Mucosa of rectum (tissue), 2 donors: ENCODE results near the gene ENTPD1.

Experiments
- H3K27ac ChIP-seq, 2 donors: one replicate each; pipeline ENCODE4 v1.7.0; 2013; ENCODE audit warnings: inconsistent platforms in 2 of 2, low read depth in 2 of 2, low read length in 2 of 2
- H3K27me3 ChIP-seq, 2 donors: one replicate each; pipeline ENCODE4 v1.7.0; 2013; ENCODE audit warnings: low read length in 2 of 2; ENCODE audit not compliant: control insufficient read depth in 2 of 2, insufficient read depth in 2 of 2
- H3K36me3 ChIP-seq, 2 donors: one replicate each; pipeline ENCODE4 v1.7.0; 2013; ENCODE audit warnings: low read length in 2 of 2; ENCODE audit not compliant: control insufficient read depth in 2 of 2, insufficient read depth in 2 of 2
- H3K4me1 ChIP-seq, 2 donors: one replicate each; pipeline ENCODE4 v1.7.0; 2013; ENCODE audit warnings: low read length in 2 of 2, mild to moderate bottlenecking in 1 of 2; ENCODE audit not compliant: control insufficient read depth in 2 of 2, insufficient read depth in 2 of 2
- H3K4me3 ChIP-seq, 2 donors: one replicate each; pipeline ENCODE4 v1.7.0; 2013; ENCODE audit warnings: low read length in 2 of 2
- H3K9ac ChIP-seq, 2 donors: one replicate each; pipeline ENCODE4 v1.7.0; 2013; ENCODE audit warnings: low read length in 2 of 2, low read depth in 1 of 2, mild to moderate bottlenecking in 1 of 2
- H3K9me3 ChIP-seq, 2 donors: one replicate each; pipeline ENCODE4 v1.7.0; 2013; ENCODE audit warnings: low read length in 2 of 2; ENCODE audit not compliant: control insufficient read depth in 2 of 2
- donor health status: healthy.
- donor health status: Normal muscosa, but diverticular disease.

The ENTPD1 gene

GRCh38 chr10:95810198-95810976, 54.4 kb downstream of the ENTPD1 start:
- Histone ChIP-seq H3K36me3 (no peaks in the 10 kb centered on the region), H3K9ac (no peak overlapping the region), H3K27me3 (no peaks in the 10 kb centered on the region), H3K4me1 (peaks cover 0 to 8% of the 10 kb centered on the region in 2 donors), H3K27ac (no peak overlapping the region), H3K9me3 (no peaks in the 10 kb centered on the region), H3K4me3 (no peak overlapping the region)

- no peak overlapping the region for H3K4me3 ChIP-seq
- peak overlapping the region in 1 of 2 donors; percentile 0 for H3K27ac ChIP-seq
- no peaks in the 10 kb centered on the region for H3K36me3 ChIP-seq
- H3K27me3 ChIP-seq, result no peaks in the 10 kb centered on the region
- H3K9ac ChIP-seq, result no peak overlapping the region
- no peaks in the 10 kb centered on the region for H3K9me3 ChIP-seq
- peaks cover 0 to 8% of the 10 kb centered on the region in 2 donors for H3K4me1 ChIP-seq
Observed at GRCh38 chr10:95813054-95813685, 57.2 kb downstream of the ENTPD1 start.

GRCh38 chr10:95814011-95814727, 58.2 kb downstream of the ENTPD1 start:
- Histone ChIP-seq H3K36me3 (no peaks in the 10 kb centered on the region), H3K27me3 (no peaks in the 10 kb centered on the region), H3K9me3 (no peaks in the 10 kb centered on the region), H3K27ac (peak overlapping the region; percentile 25 to 37), H3K4me3 (no peak overlapping the region), H3K9ac (no peak overlapping the region), H3K4me1 (peaks cover 0 to 8% of the 10 kb centered on the region in 2 donors)

- H3K27ac ChIP-seq, result no peak overlapping the region
- peaks cover 0 to 8% of the 10 kb centered on the region in 2 donors for H3K4me1 ChIP-seq
- H3K4me3 ChIP-seq, result no peak overlapping the region
- H3K9me3 ChIP-seq, result no peaks in the 10 kb centered on the region
- no peaks in the 10 kb centered on the region for H3K27me3 ChIP-seq
- no peak overlapping the region for H3K9ac ChIP-seq
- H3K36me3 ChIP-seq, result no peaks in the 10 kb centered on the region
Observed at GRCh38 chr10:95815133-95815532, 59.2 kb downstream of the ENTPD1 start.

GRCh38 chr10:95815701-95816240, 59.8 kb downstream of the ENTPD1 start:
- no peak overlapping the region for H3K27ac ChIP-seq
- no peaks in the 10 kb centered on the region for H3K36me3 ChIP-seq
- H3K27me3 ChIP-seq, result no peaks in the 10 kb centered on the region
- no peaks in the 10 kb centered on the region for H3K9me3 ChIP-seq
- H3K4me3 ChIP-seq, result no peak overlapping the region
- H3K4me1 ChIP-seq, result peaks cover 0 to 8% of the 10 kb centered on the region in 2 donors
- no peak overlapping the region for H3K9ac ChIP-seq

GRCh38 chr10:95818010-95818409, 62.0 kb downstream of the ENTPD1 start:
- Histone ChIP-seq H3K27ac (no peak overlapping the region), H3K9ac (no peak overlapping the region), H3K27me3 (no peaks in the 10 kb centered on the region), H3K4me1 (peaks cover 0 to 8% of the 10 kb centered on the region in 2 donors), H3K9me3 (no peaks in the 10 kb centered on the region), H3K36me3 (no peaks in the 10 kb centered on the region), H3K4me3 (no peak overlapping the region)

- no peaks in the 10 kb centered on the region for H3K36me3 ChIP-seq
- no peaks in the 10 kb centered on the region for H3K9me3 ChIP-seq
- H3K4me1 ChIP-seq, result peaks cover 0 to 8% of the 10 kb centered on the region in 2 donors
- no peaks in the 10 kb centered on the region for H3K27me3 ChIP-seq
- H3K4me3 ChIP-seq, result no peak overlapping the region
- no peak overlapping the region for H3K27ac ChIP-seq
- no peak overlapping the region for H3K9ac ChIP-seq
Observed at GRCh38 chr10:95818668-95819067, 62.7 kb downstream of the ENTPD1 start.

- Histone ChIP-seq H3K27me3 (no peaks in the 10 kb centered on the region), H3K27ac (no peak overlapping the region), H3K4me3 (no peak overlapping the region), H3K9me3 (no peaks in the 10 kb centered on the region), H3K36me3 (no peaks in the 10 kb centered on the region), H3K4me1 (no peaks in the 10 kb centered on the region), H3K9ac (no peak overlapping the region)
Observed at GRCh38 chr10:95819620-95820329, 63.8 kb downstream of the ENTPD1 start.

- Histone ChIP-seq H3K27me3 (no peaks in the 10 kb centered on the region), H3K4me3 (no peak overlapping the region), H3K9ac (no peak overlapping the region), H3K36me3 (no peaks in the 10 kb centered on the region), H3K9me3 (no peaks in the 10 kb centered on the region), H3K4me1 (no peaks in the 10 kb centered on the region), H3K27ac (no peak overlapping the region)
Observed at GRCh38 chr10:95820363-95820762, 64.4 kb downstream of the ENTPD1 start.
